B cell (primary cell): ENCODE data around the gene DSN1.

Source experiments
- CTCF ChIP-seq: fragments of 200-600 bp; IDR thresholded peaks from one replicate; pipeline ENCODE4 v1.8.0; 2022; ENCODE audit warnings: antibody characterized with exemption, mild to moderate bottlenecking
- EZH2 ChIP-seq: IDR thresholded peaks from 2 replicates; pipeline ENCODE4 v1.6.1; 2012; ENCODE audit warnings: borderline replicate concordance, low read depth, mild to moderate bottlenecking, moderate library complexity, low read length; ENCODE audit not compliant: insufficient read depth, poor library complexity, severe bottlenecking

- no peak for TF ChIP-seq CTCF
- TF ChIP-seq EZH2: no peak
Measured at GRCh38 chr20:36806049-36806448, 32.5 kb upstream of the DSN1 start.
